ENCODE results near the gene MAD2L2. TPM values are rescaled to one million over a fixed set of nuclear protein-coding genes. Genes with fewer than 3 reads are reported as not detected.

The MAD2L2 gene
- total RNA-seq, result 27.8 and 35.8 TPM in 2 replicates

DNA sequence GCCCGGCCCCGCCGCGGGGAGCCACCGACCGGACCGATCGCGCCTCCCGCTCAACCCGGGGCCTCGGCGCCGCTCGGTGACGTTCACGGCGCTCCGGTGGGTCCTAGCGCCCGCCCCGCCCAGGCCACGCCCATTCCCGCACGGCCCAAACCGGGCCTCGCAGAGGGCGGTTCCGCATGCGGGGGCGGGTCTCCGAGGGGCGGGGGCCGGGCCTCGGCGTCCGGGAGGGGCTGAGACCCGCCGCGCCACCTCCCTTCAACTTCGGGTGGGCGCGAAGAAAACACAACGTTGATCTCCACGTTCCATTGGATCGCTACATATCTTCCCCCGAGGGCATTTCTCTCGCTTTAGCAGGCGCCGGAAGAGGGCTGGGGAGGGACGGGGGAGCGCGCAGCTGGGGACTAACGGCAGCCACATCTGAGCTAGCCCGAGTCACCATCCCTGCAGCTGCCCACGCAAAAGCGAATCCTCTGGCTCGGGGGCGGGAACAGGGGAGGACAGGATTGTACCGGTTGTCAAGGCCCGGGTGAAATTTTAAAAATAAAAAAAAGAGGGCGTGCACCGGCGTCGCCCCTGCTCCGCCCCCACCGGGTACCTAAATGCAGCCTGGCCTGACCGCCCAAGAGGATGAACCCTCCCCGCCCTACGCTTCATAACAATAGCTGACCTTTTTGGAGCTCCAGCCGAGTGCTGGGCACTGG, at the start of gene MAD2L2:
Gene MAD2L2 (minus strand): TSS at position 78 of the 701 bp plus-strand sequence. CDS start 547 bp downstream, outside the sequence.

DNA sequence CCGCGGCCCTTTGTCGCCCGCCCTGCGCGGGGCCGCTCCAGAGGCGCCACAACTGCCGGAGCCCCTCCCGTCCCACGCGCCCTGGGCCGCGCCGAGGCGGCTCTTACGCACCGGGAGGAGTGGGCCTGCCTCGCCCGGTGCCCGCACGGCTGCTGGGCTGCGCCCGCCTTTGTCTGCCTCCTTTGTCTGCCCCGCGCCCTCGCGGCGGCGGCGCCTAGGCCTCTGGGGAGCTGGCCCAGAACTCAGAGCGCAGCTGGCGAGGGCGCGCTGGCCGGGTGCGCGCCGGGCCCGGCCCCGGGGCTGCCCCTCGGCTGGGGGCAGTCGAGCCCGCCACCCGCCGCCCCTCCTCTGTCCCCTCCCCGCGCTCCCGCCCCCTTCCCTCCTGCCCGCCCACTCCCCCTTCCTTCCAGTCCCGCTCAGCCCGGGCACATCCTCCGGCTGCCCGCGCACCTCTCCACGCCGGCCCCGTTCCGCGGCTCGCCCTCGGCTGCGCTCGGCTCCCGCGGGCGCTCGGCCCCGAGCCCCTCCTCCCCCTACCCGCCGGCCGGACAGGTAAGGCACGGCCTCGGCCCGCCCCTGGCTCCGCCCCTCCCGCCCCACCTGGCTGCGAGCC, 10.5 kb upstream of the MAD2L2 start, which contains the start of gene DRAXIN:
Gene DRAXIN (plus strand): TSS at position 409 of the 613 bp plus-strand sequence. CDS start 14,549 bp downstream, outside the sequence.

DNA sequence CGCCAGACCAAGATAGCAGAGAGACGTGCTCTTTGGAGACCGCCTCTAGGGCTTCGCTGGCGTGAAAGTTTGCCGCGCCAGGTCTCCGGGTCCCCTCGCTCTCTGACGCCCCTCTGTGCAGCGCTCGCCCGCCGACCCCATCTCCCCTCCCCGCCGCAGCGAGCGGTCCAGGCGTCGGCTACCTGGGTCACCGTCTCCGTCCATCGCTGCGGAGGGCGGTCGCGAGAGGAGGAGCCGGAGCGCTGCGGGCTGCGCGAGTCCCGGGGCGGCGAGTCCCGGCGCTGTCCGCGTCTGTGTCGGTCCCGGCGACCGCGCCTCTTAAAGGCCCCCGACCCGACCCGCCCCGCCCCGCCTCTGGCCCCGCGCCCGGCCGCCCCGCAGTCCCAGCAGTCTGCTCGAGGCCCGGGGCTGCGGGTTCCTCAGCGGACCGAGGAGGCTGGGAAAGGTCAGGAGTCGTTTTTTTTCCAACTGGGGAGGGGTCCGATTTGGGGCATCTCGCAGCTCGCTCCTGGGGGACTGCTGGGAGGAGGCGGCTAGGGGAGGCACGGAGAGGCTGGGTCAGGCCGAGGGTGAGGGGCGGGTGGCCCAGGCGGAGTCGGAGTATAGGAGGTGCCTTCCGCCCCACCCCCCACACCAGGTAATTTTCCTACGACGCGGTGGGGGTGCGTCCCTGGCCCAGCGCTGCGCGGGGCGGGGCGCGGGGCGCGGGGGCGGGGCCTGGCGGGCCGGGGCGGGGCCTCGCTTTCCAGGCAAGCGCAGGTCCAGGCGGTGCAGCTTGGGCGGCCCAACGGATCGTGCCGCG, 26.6 kb downstream of the MAD2L2 start, which contains the start of the genes FBXO2 and FBXO44:
Gene FBXO2 (minus strand): TSS at position 293 of the 802 bp plus-strand sequence. CDS start 89 bp downstream, at position 204.
Gene FBXO44 (plus strand): TSS at position 741 of the 802 bp plus-strand sequence. CDS start 959 bp downstream, outside the sequence.

Other genes with a start within 250 kb of the MAD2L2 start
- gene DISP3, start 202.0 kb downstream of the MAD2L2 start, total RNA-seq, result under 0.01 TPM in 2 replicates
- gene FBXO2, start 26.7 kb downstream of the MAD2L2 start, total RNA-seq, result 1.6 and 4.2 TPM in 2 replicates
- 8.5 and 10.2 TPM in 2 replicates for gene FBXO44, start 26.3 kb downstream of the MAD2L2 start, total RNA-seq
- gene FBXO6, start 16.9 kb downstream of the MAD2L2 start, total RNA-seq, result 5.4 and 8.4 TPM in 2 replicates
- 0.13 and 0.22 TPM in 2 replicates for gene DRAXIN, start 10.6 kb upstream of the MAD2L2 start, total RNA-seq
- gene AGTRAP, start 55.0 kb upstream of the MAD2L2 start, total RNA-seq, result 37.2 and 54.1 TPM in 2 replicates
- 0.43 and 0.52 TPM in 2 replicates for gene C1orf167, start 81.0 kb upstream of the MAD2L2 start, total RNA-seq
- 21.9 and 36.5 TPM in 2 replicates for gene MTHFR, start 124.8 kb upstream of the MAD2L2 start, total RNA-seq
- gene CLCN6, start 125.0 kb upstream of the MAD2L2 start, total RNA-seq, result 11.0 and 17.6 TPM in 2 replicates
- gene NPPA, start 166.6 kb upstream of the MAD2L2 start, total RNA-seq, result not detected in 2 replicates
- gene NPPB, start 177.8 kb upstream of the MAD2L2 start, total RNA-seq, result not detected in 2 replicates
- 46.2 and 47.6 TPM in 2 replicates for gene KIAA2013, start 245.3 kb upstream of the MAD2L2 start, total RNA-seq

Measured in articular chondrocyte of knee joint (primary cell).